ENCODE measurements around the gene RABEP1. TPM values are rescaled to one million over a fixed set of nuclear protein-coding genes. Genes with fewer than 3 reads are reported as not detected.

Gene RABEP1
- total and polyA plus RNA-seq, 2 donors from 2014 or later: 21.1 to 47.6 TPM

DNA sequence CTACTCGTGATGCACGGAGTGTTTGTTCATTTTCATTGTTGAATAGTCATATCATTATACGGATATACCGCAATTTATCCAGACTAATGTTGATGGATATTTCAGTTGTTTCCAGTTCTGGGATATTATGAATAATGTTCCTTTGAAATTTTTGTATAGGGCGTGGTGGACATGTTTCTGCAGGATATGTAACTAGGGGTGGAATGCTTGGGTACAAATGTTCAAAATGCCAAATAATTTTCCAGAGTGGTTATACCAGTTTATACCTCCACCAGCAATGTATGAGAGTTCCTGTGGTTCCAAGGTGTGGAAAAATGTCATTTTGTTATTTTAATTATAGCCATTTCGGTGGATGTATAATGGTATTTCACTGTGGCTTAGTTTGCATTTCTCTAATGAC, 83.7 kb downstream of the RABEP1 start:
- peaks cover 4 to 28% (median 27%) of the 10 kb centered on the region in 3 donors for H3K36me3 ChIP-seq (ENCODE audit: control insufficient read depth in 2 of 3, insufficient read depth in 3 of 3, low read length in 3 of 3)
- TF ChIP-seq, protein P1, sequence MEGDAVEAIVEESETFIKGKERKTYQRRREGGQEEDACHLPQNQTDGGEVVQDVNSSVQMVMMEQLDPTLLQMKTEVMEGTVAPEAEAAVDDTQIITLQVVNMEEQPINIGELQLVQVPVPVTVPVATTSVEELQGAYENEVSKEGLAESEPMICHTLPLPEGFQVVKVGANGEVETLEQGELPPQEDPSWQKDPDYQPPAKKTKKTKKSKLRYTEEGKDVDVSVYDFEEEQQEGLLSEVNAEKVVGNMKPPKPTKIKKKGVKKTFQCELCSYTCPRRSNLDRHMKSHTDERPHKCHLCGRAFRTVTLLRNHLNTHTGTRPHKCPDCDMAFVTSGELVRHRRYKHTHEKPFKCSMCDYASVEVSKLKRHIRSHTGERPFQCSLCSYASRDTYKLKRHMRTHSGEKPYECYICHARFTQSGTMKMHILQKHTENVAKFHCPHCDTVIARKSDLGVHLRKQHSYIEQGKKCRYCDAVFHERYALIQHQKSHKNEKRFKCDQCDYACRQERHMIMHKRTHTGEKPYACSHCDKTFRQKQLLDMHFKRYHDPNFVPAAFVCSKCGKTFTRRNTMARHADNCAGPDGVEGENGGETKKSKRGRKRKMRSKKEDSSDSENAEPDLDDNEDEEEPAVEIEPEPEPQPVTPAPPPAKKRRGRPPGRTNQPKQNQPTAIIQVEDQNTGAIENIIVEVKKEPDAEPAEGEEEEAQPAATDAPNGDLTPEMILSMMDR (IDR thresholded peaks at IDR 0.05; ENCODE audit: borderline replicate concordance, extremely low read depth, insufficient read depth): no peak
- no peak for FAIRE-seq
- intact Hi-C loops (cut with DNase I): no loop called here
- H3K9ac ChIP-seq (ENCODE audit: low read length in 3 of 3): no peak overlapping the region
- H3K9me3 ChIP-seq (ENCODE audit: control insufficient read depth in 2 of 3, insufficient read depth in 1 of 3, low read length in 3 of 3): no peaks in the 10 kb centered on the region
- H3K27me3 ChIP-seq (ENCODE audit: control insufficient read depth, insufficient read depth, low read length): no peaks in the 10 kb centered on the region
- no peak overlapping the region for H3K27ac ChIP-seq (ENCODE audit: low read depth in 2 of 2, low read length in 2 of 2)
- no peaks in the 10 kb centered on the region for H3K4me1 ChIP-seq (ENCODE audit: control insufficient read depth in 2 of 3, insufficient read depth in 2 of 3, low read depth in 1 of 3, low read length in 3 of 3)
- no peak overlapping the region for H3K4me3 ChIP-seq (ENCODE audit: low read length in 3 of 3)
- no peak for DNase-seq

DNA sequence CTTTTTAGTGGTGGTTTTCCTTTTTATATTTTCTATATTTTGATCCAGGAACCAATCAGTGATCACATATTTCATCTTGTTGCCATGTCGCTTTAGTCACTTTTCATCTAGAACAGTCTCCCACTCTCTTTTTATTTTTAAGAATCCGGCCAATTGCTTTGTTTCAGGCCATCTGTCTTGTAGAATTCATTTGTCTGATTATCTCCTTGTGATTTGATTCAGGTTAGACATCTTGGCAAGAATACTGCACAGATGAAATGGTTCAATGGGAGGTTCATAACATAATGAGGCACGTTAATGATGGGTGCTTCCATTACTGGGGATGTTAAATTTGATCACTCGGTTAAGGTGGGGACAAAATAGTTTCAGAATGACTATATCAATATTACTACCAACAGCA, 88.3 kb downstream of the RABEP1 start:
- no peaks in the 10 kb centered on the region for H3K4me1 ChIP-seq (ENCODE audit: control insufficient read depth in 2 of 3, insufficient read depth in 2 of 3, low read depth in 1 of 3, low read length in 3 of 3)
- no peaks in the 10 kb centered on the region for H3K27me3 ChIP-seq (ENCODE audit: control insufficient read depth, insufficient read depth, low read length)
- H3K36me3 ChIP-seq (ENCODE audit: control insufficient read depth in 2 of 3, insufficient read depth in 3 of 3, low read length in 3 of 3): peaks cover 6 to 28% (median 22%) of the 10 kb centered on the region in 3 donors
- FAIRE-seq (no peak), DNase-seq (no peak)
- no peak overlapping the region for H3K27ac ChIP-seq (ENCODE audit: low read depth in 2 of 2, low read length in 2 of 2)
- intact Hi-C loops (cut with DNase I): no loop called here
- no peaks in the 10 kb centered on the region for H3K9me3 ChIP-seq (ENCODE audit: control insufficient read depth in 2 of 3, insufficient read depth in 1 of 3, low read length in 3 of 3)
- TF ChIP-seq, protein P1 (IDR thresholded peaks at IDR 0.05; ENCODE audit: borderline replicate concordance, extremely low read depth, insufficient read depth): no peak
- H3K4me3 ChIP-seq (ENCODE audit: low read length in 3 of 3): no peak overlapping the region
- no peak overlapping the region for H3K9ac ChIP-seq (ENCODE audit: low read length in 3 of 3)

DNA sequence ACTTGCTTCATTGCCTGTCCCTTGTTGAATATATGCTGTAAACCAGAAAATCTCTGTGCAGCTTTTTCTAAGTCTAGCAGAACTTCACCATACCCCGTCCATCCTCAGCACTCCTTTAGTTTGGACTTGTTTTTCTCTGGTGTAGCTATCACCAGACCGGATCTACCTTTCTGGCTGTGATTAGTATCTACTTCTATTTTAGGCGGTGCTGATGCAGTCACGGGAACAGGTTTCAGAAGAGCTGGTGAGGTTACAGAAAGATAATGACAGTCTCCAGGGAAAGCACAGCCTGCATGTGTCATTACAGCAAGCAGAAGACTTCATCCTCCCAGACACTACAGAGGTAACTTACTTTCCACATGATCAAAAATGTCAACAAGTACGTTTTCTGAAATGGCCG, 91.0 kb downstream of the RABEP1 start:
- intact Hi-C loops (cut with DNase I): no loop called here

More for the DNA sequence above, 91.0 kb downstream of the RABEP1 start:
- Histone ChIP-seq H3K36me3 (ENCODE audit: control insufficient read depth in 2 of 3, insufficient read depth in 3 of 3, low read length in 3 of 3) (peaks cover 8 to 35% (median 25%) of the 10 kb centered on the region in 3 donors), H3K27ac (ENCODE audit: low read depth in 2 of 2, low read length in 2 of 2) (no peak overlapping the region), H3K4me1 (ENCODE audit: control insufficient read depth in 2 of 3, insufficient read depth in 2 of 3, low read depth in 1 of 3, low read length in 3 of 3) (no peaks in the 10 kb centered on the region), H3K27me3 (ENCODE audit: control insufficient read depth, insufficient read depth, low read length) (no peaks in the 10 kb centered on the region), H3K9ac (ENCODE audit: low read length in 3 of 3) (no peak overlapping the region), H3K9me3 (ENCODE audit: control insufficient read depth in 2 of 3, insufficient read depth in 1 of 3, low read length in 3 of 3) (no peaks in the 10 kb centered on the region), H3K4me3 (ENCODE audit: low read length in 3 of 3) (no peak overlapping the region)
- FAIRE-seq: no peak
- TF ChIP-seq, protein P1 (IDR thresholded peaks at IDR 0.05; ENCODE audit: borderline replicate concordance, extremely low read depth, insufficient read depth): no peak
- DNase-seq: no peak
